Gastrocnemius medialis (tissue), 4 donors: Measurements from ENCODE around the gene EPB41L4A.

Source experiments
- POLR2A ChIP-seq, 2 donors: fragments of 450-650 bp; IDR thresholded peaks; one replicate each; pipeline ENCODE4 v1.6.1; 2017; ENCODE audit warnings: antibody characterized with exemption in 2 of 2, mild to moderate bottlenecking in 2 of 2, moderate library complexity in 2 of 2
- TF ChIP-seq, protein P1 (sequence below), 5 experiments: fragments of 450-650 bp in 3 of 5; fragments of 200-600 bp in 2 of 5; sonication (generic) in 2 of 5; IDR thresholded peaks in 4 of 5; conservative IDR thresholded peaks in 1 of 5; 1 replicate in 4 of 5; 2 replicates in 1 of 5; pipeline ENCODE4 v1.5.1; 2016 to 2019; ENCODE audit warnings: antibody characterized with exemption in 5 of 5, mild to moderate bottlenecking in 3 of 5, moderate library complexity in 3 of 5

DNA sequence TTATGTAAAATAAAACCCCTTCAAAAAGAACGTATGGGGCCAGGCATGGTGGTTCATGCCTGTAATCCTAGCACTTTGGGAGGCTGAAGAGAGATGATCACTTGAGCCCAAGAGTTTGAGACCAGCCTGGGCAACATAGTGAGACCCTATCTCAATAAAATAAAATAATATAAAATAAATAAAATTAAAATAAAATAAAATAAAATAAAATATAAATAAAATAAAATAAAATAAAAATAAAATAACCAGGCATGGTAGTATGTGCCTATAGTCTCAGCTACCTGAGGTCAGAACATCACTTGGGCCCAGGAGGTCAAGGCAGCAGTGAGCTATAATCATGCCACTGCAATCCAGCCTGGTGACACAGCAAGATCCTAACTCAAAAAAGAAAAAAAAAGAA is 185.1 kb downstream of the EPB41L4A start:
- TF ChIP-seq, protein P1, sequence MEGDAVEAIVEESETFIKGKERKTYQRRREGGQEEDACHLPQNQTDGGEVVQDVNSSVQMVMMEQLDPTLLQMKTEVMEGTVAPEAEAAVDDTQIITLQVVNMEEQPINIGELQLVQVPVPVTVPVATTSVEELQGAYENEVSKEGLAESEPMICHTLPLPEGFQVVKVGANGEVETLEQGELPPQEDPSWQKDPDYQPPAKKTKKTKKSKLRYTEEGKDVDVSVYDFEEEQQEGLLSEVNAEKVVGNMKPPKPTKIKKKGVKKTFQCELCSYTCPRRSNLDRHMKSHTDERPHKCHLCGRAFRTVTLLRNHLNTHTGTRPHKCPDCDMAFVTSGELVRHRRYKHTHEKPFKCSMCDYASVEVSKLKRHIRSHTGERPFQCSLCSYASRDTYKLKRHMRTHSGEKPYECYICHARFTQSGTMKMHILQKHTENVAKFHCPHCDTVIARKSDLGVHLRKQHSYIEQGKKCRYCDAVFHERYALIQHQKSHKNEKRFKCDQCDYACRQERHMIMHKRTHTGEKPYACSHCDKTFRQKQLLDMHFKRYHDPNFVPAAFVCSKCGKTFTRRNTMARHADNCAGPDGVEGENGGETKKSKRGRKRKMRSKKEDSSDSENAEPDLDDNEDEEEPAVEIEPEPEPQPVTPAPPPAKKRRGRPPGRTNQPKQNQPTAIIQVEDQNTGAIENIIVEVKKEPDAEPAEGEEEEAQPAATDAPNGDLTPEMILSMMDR (IDR thresholded peaks at IDR 0.05 in 4 of 5, conservative IDR thresholded peaks at IDR 0.05 in 1 of 5) = no peak
- no peak for TF ChIP-seq POLR2A (IDR thresholded peaks at IDR 0.05)
